Left ventricle myocardium superior (tissue), 1 donor: ENCODE data around the gene KCNK6. TPM values are rescaled to one million over a fixed set of nuclear protein-coding genes. Genes with fewer than 3 reads are reported as not detected.
A peak's percentile ranks its signal among the peaks of the same experiment; 100 is the strongest.
"Not testable (repeated sequence)": the region's sequence is repeated elsewhere in the genome, so short reads cannot be mapped to it uniquely, and the experiment has no call there.

Experiments used
- ATAC-seq: fragments of 200-7000 bp; cut with Tn5 transposase; one replicate; pipeline ENCODE4 v1.9.1; 2020; ENCODE audit warnings: mild to moderate bottlenecking, moderate library complexity
- DNase-seq: peaks from one replicate; pipeline ENCODE4 v3.0.0-alpha.2; 2020
- intact Hi-C: fragments of 100-400 bp; cut with micrococcal nuclease; formaldehyde crosslinking; loops from one replicate; pipeline ENCODE4 v1.11.0; 2022
- total RNA-seq: library from RNA; stranded (reverse); fragmentation: NEBNext Ultra II Directional; extraction: Animal tissue kit (Norgen Biotek cat#: 25700); gene quantifications from one replicate; pipeline ENCODE4 v1.2.1, GENCODE V29; 2021
- donor health status: DM: no; HTN: yes; CAD: no; lungs with severe emphysema.

KCNK6 gene
- total RNA-seq, 1 donor from 2014 or later: 5.5 TPM

DNA sequence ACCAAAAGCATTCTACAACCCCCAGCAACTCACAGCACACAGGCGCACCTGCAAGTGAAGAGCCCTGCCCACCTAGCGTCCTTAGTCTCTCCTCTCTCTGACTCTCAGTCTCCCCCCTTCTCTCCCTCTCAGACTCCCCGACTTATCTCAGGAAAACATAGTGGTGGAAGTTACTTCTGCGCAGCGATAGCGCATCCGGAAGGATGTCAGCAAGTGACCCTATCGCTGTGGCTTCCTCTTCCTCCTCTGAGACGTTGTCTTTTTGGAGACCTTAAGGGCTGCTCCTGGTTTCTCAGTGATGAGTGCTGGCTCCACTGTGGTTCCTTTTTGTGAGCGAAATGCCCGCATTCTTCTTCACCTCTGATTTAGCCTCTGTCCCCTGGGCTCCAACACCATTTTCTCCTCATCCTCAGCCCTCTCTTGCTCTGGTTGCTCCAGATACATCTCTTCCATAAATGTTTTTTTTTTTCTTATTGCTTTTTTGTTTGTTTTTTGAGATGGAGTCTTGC is 2.5 kb upstream of the KCNK6 start:
- intact Hi-C loops: no loop called here
- no peak for DNase-seq
- ATAC-seq: no peak

DNA sequence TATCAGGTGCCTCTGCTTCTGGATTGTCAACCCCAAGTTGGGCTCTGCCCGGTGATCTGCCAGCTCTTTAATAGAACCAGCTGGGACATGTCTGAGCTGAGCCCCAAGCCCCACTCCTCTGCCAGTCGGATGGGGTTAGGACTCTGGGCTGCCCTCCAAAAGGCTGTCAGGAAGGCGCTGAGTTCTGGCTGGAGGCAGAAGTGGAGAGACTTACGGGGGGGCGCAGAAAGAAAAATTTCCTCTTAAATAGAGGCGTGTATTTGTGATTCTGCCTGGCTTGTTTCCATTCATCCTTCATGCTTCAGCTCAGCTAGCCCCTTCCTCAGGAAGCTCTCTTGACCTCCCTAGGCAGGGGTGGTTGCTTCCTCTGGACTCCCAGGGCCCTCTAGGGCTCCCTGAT is 985 bp upstream of the KCNK6 start:
- ATAC-seq: peak; percentile 11
- intact Hi-C loops: no loop called here
- peak; percentile 69 for DNase-seq

DNA sequence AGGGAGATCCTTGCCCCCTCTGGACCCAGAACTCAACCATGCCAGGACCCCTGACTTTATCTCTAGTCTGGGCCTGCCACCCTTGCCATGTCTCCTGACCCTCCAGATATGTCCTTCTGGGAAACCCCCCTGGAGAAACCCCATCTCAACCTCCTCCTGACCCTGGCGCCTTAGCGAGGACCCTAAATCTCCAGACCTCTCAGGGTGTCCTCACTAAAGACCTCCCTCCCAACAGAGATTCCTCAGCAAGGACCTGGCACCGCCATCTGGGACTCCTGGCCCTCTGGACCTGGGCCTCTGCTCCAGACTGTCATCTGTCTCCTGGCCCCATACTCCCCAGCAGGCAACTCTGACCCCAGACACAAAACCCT is 1.3 kb downstream of the KCNK6 start:
- intact Hi-C loops: no loop called here
- DNase-seq: no peak
- peak; percentile 3 for ATAC-seq

DNA sequence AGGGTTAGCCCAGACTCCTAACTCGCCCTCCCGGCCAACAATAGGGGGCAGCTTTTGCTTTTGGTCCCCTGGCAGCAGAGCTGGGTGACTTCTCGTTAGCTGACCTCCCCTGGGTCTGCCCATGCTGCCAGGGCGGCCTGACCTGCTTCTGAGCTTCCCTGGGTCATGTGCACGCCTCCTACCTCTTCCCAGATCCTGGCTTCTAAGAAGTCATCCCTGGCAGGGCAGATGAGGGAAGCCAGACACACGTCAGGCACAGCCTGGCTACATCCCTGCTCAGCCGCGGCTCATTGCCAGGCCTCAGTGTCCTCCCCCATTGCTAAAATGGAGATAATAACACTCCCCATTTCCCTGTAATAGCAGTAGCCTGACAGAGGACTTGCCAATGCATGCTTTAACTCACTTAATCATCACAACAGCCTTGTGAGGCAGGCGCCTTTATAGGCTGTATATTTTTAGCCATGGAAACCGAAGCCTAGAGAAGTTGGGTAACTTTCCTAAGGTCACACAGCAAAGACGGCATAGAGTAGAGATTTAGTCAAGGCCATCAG is 2.1 kb downstream of the KCNK6 start:
- DNase-seq (peak; percentile 89), ATAC-seq (peak; percentile 85)
- intact Hi-C loops: no loop called here

DNA sequence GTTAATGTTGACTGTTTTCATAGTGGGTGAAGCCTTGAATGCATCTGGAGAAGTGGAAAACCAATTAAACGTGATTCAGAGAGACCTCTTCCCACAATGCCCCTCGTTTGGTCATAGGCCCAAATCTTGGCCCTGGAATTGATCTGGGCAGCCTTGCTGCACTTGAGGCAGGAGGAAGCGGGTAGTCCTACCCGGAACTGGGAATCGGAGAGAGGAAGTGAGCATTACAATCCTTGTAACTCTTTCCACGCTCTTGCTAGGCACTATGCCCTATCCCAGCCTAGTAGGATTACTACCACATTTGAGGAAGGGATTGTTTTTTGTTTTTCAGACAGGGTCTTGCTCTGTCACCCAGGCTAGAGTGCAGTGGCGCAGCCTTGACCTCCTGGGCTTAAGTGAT is 3.6 kb downstream of the KCNK6 start:
- ATAC-seq (no peak), DNase-seq (no peak)
- intact Hi-C loops: no loop called here

DNA sequence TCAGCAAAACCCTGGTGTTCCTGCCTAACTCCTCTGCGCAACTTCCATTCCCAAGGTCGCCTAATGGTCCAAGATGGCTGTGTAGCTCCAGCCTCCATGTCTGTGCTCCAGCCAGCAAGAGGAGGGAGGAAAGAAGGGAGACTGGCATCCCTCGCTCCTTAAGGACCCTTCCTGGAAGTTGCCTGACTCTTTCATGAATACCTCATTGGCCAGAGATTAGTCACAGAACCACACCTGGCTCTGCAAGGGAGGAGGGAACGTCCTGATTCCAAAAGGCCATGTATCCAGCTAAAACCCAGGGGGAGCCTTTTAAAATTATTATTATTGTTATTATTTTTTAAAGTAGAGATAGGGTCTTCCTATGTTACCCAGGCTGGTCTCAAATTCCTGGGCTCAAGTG is 4.8 kb downstream of the KCNK6 start:
- intact Hi-C loops: no loop called here
- DNase-seq: no peak
- ATAC-seq: no peak

DNA sequence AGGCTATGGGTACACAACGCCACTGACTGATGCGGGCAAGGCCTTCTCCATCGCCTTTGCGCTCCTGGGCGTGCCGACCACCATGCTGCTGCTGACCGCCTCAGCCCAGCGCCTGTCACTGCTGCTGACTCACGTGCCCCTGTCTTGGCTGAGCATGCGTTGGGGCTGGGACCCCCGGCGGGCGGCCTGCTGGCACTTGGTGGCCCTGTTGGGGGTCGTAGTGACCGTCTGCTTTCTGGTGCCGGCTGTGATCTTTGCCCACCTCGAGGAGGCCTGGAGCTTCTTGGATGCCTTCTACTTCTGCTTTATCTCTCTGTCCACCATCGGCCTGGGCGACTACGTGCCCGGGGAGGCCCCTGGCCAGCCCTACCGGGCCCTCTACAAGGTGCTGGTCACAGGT is 6.9 kb downstream of the KCNK6 start:
- ATAC-seq (no peak), DNase-seq (no peak)
- intact Hi-C loops: no loop called here

DNA sequence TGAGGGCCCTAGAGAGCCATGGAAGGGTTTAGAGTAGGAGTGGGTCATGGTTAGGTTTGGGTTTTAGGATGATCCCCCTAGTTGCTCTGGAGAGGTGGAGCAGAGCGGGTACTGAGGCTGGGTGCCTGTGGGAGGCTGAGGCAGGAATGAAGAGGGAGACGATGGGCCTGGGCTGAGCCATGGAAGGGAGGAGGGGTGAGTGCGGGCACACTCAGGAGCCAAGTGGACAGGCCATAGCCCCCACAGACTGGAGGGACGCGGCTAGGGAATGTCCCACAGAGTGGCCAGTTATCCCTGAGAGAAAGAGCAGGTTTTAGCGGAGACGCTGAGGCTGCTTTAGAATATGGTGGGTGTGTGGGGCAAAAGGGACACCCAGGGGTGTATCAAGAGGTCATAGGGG is 10.0 kb downstream of the KCNK6 start:
- ATAC-seq (no peak), DNase-seq (no peak)
- intact Hi-C loops: no loop called here

DNA sequence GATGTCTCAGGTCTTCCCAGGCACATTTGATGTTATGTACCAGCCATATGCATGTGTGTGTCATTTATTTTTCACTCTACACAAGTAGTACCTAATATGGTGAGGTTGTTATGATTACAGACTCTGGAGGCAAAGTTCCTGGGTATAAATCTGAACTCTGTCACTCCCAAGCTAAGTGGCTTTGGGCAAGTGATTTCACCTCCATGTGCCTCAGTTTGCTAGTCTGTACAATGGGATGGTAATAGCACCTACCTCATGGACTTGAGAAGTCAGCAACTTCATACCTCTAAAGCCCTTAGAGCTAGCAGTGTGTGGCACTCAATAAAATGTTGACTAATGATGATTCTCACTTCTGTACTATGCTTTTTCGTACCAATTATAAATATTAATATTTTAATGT is 12.1 kb downstream of the KCNK6 start:
- no peak for DNase-seq
- ATAC-seq: no peak
- intact Hi-C loops: no loop called here

DNA sequence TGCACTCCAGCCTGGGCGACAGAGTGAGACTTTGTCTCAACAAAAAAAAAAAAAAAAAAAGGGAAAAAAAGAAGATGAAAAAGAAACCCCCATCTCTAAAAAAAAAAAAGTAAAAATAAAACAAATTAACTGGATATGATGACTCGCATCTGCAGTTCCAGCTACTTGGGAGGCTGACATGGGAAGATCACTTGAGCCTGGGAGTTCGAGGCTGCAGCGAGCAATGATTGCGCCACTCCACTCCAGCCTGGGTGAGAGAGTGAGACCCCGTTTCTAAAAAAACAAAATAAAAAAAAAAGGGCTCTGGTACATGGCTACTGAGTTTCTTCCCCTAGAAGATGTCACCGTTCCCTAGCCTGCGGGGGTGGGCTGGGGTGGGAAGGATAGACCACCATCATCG is 13.6 kb downstream of the KCNK6 start:
- DNase-seq: no peak
- ATAC-seq: no peak
- intact Hi-C loops: no loop called here

DNA sequence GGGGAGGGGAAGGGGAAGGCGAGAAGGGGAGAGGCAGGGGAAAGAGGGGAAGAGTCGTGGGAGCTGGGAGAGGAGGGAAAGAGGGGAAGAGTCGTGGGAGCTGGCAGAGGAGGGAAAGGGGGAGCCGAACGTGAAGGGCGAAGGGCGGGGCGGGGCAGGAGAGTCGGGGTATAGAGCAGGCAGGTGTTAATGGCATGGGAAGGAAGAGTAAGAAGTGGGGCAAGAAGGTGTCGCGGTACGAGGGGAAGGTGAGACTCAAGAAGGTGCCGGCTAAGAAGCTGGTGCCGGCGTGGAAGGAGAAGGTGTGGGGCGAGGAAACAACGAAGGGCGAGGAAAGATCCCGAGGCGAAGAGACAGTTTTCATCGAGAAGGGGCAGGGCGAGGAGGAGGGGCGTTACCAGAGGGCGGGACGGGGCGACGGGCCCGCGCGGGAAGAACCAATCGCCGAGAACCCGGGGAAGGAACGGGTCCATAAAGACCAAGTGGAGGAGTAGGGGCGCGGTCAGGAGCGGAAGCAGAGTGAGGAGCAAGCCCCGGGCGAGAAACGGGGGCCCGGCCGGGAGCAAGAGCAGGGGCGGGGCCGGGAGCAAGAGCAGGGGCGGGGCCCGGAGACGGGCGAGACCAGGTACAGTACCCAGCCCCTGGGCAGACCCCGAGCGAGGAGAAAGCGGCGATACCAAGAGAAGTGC is 16.4 kb downstream of the KCNK6 start:
- ATAC-seq (peak; percentile 93), DNase-seq (peak; percentile 96)
- intact Hi-C loops: loop anchor here (2.0 kb wide), 1 partner anchor 95 kb away; no protein-coding TSS in a partner anchor

DNA sequence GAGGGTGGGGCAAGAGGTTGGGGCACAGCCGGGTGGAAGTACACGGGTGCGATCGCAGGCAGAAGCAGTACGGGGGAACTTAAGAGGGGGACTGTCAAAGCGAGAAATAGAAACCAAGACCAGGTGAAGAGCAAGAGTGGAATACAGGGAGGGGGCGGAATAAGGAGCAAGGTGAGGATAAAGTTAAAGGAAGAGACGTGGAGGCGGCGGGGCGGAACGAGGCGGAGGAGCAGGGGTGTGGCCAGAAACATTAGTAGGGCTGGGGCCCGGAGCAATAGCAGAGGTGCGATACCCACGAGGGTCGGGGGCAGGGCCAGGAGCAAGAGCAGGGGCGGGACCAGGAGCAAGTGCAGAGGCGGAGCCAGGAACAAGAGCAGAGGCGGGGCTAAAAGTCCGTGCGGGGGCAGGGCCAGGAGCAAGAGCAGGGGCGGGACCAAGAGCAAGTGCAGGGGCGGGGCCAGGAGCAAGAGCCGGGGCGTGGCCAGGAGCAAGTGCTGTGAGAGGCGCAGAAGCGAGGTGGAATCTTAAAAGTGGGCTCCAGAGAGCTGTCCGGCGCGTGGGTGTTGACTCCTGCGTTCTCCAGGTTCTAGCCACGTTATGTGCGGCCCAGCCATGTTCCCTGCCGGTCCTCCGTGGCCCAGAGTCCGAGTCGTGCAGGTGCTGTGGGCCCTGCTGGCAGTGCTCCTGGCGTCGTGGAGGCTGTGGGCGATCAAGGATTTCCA is 17.2 kb downstream of the KCNK6 start:
- intact Hi-C loops: no loop called here
- ATAC-seq (peak; percentile 82), DNase-seq (peak; percentile 96)

DNA sequence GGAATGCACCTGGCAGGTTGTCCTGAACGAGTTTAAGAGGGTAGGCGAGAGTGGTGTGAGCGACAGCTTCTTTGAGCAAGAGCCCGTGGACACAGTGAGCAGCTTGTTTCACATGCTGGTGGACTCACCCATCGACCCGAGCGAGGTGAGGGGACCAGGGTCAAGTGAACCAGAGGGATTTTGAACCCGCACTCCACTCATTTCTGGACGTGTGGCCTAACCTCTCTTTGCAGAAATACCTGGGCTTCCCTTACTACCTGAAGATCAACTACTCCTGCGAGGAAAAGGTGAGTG is 17.7 kb downstream of the KCNK6 start:
- intact Hi-C loops: no loop called here
- DNase-seq (no peak), ATAC-seq (no peak)

DNA sequence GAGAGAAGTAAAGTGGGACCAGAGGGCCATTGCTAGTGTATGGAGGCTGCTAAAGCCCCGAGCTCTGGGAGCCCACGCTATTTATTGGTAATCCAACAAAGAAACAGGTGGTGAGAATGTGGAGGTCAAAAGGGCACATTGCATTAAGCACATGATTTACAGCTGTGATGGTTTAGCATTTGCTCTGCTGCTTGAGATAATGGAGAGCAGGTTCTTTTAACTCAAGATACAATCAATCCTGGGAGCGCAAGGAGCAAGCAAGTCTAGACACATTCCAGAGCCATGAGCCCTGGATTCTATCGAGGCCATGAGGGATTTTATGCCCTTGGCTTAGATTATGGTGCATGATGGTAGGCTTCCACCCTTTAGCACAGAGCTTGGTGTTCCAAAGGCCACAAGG is 19.4 kb downstream of the KCNK6 start:
- intact Hi-C loops, ATAC-seq, DNase-seq: not testable (repeated sequence)

DNA sequence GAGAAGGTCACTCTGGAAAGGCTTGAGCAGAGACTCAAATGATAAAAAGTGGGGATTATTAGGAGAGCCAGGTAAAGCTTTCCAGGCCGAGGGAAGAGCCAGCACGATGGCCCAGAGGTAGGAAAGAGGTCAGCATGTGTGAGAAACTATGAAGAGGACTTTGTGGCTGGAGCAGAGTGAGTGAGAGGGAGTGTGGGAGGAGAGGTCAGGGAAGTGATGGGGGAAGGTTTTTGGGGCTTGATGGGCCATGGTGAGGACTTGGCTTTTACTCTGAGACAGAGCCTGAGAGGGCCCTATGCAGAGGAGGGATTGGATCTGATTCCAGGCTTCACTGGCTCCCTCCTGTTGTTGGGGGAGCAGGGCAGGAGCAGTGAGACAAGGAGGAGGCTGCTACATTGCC is 21.3 kb downstream of the KCNK6 start:
- no peak for DNase-seq
- intact Hi-C loops: no loop called here
- ATAC-seq: no peak

DNA sequence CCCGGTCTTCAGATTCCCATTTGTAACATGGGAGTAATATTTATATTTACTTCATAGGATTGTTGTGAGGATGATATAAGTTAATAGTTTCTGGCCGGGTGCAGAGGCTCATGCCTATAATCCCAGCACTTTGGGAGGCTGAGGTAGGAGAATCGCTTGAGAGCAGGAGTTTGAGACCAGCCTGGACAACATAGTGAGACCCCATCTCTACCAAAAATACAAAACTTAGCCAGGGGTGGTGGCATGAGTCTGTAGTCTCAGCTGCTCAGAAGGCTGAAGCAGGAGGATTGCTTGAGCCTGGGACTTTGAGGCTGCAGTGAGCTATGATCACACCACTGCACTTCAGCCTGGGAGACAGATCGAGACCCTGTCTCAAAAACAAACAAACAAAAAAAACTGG is 27.2 kb downstream of the KCNK6 start:
- ATAC-seq (no peak), DNase-seq (no peak)
- intact Hi-C loops: no loop called here

DNA sequence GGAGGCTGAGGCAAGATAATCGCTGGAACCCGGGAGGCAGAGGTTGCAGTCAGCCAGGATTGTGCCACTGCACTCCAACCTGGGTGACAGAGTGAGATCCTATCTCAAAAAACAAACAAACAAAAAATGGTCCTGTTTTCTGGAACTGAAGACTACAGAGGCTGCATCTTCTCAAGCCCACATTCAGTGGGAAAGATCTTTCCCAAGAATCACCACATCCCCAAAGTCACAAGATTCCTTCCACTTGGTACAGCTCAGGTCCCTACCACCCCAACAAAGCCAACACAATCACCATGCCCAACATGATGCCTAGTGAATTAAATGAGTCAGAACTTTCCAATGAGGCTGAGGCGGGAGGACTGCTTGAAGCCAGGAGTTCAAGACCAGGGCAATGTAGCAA is 31.2 kb downstream of the KCNK6 start:
- intact Hi-C loops: no loop called here
- DNase-seq (no peak), ATAC-seq (no peak)

DNA sequence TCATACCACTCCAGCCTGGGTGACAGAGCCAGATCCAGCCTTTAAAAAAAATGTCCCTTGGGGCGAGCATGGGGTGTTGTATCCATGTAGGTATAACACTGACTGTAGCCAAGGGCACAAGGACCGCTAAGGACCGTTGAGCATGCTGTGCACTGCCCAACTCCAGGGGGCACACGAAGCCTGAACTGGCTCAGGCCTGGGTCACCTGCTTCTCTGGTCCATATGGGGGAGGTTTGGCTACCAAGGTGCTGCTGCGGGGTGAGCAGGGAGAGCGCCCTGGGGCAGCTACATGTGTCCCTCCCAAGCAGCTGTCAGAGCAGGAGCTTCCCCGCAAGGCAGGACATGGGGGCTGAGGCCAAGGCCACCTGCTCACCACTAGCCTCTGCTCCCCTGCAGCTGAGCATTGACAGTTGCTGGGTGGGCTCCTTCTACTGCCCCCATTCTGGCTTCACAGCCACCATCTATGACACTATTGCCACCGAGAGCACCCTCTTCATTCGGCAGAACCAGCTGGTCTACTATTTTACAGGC is 32.3 kb downstream of the KCNK6 start:
- DNase-seq: no peak
- intact Hi-C loops: no loop called here
- no peak for ATAC-seq

DNA sequence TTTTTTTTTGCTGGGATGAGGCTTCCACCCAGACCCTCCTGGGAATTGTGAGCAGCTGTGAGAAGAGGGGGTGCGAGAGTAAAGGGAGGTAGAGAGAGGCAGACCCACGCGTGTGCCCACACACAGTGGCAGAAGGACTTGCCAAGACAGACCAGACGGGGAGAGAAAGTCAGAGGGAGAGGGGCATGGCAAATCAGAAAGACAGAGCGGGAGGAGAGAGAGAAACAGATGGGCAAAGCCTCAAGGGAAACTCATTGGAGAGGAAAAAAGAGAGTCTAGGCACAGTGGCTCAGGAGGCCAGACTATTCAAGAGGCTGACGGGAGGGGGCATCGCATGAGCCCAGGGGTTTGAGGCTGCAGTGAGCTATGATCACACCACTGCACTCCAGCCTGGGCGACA is 33.0 kb downstream of the KCNK6 start:
- ATAC-seq (no peak), DNase-seq (no peak)
- intact Hi-C loops: no loop called here
